ENCODE results near the gene SLC8A2. TPM values are rescaled to one million over a fixed set of nuclear protein-coding genes. Genes with fewer than 3 reads are reported as not detected.
A peak's percentile ranks its signal among the peaks of the same experiment; 100 is the strongest.

Gene SLC8A2
- total RNA-seq: 1 to 10 TPM; 2.5 to 3.6 TPM
- polyA plus RNA-seq (2013, experiment 1 of 2): 4.1 TPM
- 2.6 TPM for polyA plus RNA-seq (2013, experiment 2 of 2)
- long read RNA-seq, experiment 1, partial matches to known transcripts: 0 of 2 reads
- long read RNA-seq, experiment 1, other reads (novel, unspliced or antisense): 2 of 2 reads
- long read RNA-seq, experiment 2, partial matches to known transcripts: 0 of 2 reads
- long read RNA-seq, experiment 2, other reads (novel, unspliced or antisense): 2 of 2 reads
- long read RNA-seq, experiment 3, partial matches to known transcripts: 0 of 2 reads
- long read RNA-seq, experiment 3, other reads (novel, unspliced or antisense): 2 of 2 reads
- long read RNA-seq, experiment 4, partial matches to known transcripts: 0 of 1 reads
- long read RNA-seq, experiment 4, other reads (novel, unspliced or antisense): 1 of 1 reads

GRCh38 chr19:47471733-47472457, at the start of gene SLC8A2:
Gene SLC8A2, minus strand, starts transcription at chr19:47471893. Its CDS starts 5,490 bp downstream, at chr19:47466403.
- Mint-ChIP-seq H3K27me3 (ENCODE audit: insufficient read depth) (peaks cover 39% of the 10 kb centered on the region), H3K9me3 (no peaks in the 10 kb centered on the region), H3K4me1 (peaks cover 13% of the 10 kb centered on the region), H3K4me3 (peak within 1 kb of the TSS; percentile 59), H3K36me3 (ENCODE audit: low read depth) (no peaks in the 10 kb centered on the region), H3K27ac (no peak within 1 kb of the TSS)
- peak within 1 kb of the TSS; percentile 79 for H3K4me3 ChIP-seq (ENCODE audit: low read length)
- no peak for TF ChIP-seq CTCF (conservative IDR thresholded peaks at IDR 0.05)
- WGBS, 2 experiments (ENCODE audit: insufficient coverage in 1 of 2, insufficient read length in 1 of 2): 6 to 36% methylated on average over 2 to 19 of the region's 29 CpGs
- H3K36me3 ChIP-seq (ENCODE audit: control insufficient read depth, insufficient read depth, low read length): no peaks in the 10 kb centered on the region
- H3K27ac ChIP-seq (ENCODE audit: low read depth, low read length): no peak within 1 kb of the TSS
- H3K9me3 ChIP-seq (ENCODE audit: control insufficient read depth, low read length): no peaks in the 10 kb centered on the region
- H3K27me3 ChIP-seq (ENCODE audit: control insufficient read depth, insufficient read depth, low read length, poor library complexity, severe bottlenecking): peaks cover 5% of the 10 kb centered on the region
- H3K9ac ChIP-seq (ENCODE audit: extremely low read depth, low read length, poor library complexity, severe bottlenecking): no peak within 1 kb of the TSS
- no peaks in the 10 kb centered on the region for H3K4me1 ChIP-seq (ENCODE audit: control insufficient read depth, insufficient read depth, low read length)
- peak; percentile 97 for DNase-seq

- DNase-seq: no peak
- Histone ChIP-seq H3K9me3 (ENCODE audit: control insufficient read depth, low read length) (no peaks in the 10 kb centered on the region), H3K36me3 (ENCODE audit: control insufficient read depth, insufficient read depth, low read length) (no peaks in the 10 kb centered on the region), H3K4me3 (ENCODE audit: low read length) (no peak overlapping the region), H3K27ac (ENCODE audit: low read depth, low read length) (no peak overlapping the region), H3K9ac (ENCODE audit: extremely low read depth, low read length, poor library complexity, severe bottlenecking) (no peak overlapping the region), H3K27me3 (ENCODE audit: control insufficient read depth, insufficient read depth, low read length, poor library complexity, severe bottlenecking) (no peaks in the 10 kb centered on the region), H3K4me1 (ENCODE audit: control insufficient read depth, insufficient read depth, low read length) (peaks cover 8% of the 10 kb centered on the region)
- Mint-ChIP-seq H3K4me1 (peaks cover 22% of the 10 kb centered on the region), H3K27ac (no peak overlapping the region), H3K27me3 (ENCODE audit: insufficient read depth) (no peaks in the 10 kb centered on the region), H3K4me3 (no peak overlapping the region), H3K36me3 (ENCODE audit: low read depth) (no peaks in the 10 kb centered on the region), H3K9me3 (no peaks in the 10 kb centered on the region)
- TF ChIP-seq CTCF (conservative IDR thresholded peaks at IDR 0.05): no peak
- 91 to 100% methylated on average over 1 to 6 of the region's 6 CpGs for WGBS, 2 experiments (ENCODE audit: insufficient coverage in 1 of 2, insufficient read length in 1 of 2)
Observed at GRCh38 chr19:47520839-47521238, 49.1 kb upstream of the SLC8A2 start.

GRCh38 chr19:47520343-47520806, 48.7 kb upstream of the SLC8A2 start:
- Mint-ChIP-seq H3K36me3 (ENCODE audit: low read depth) (no peaks in the 10 kb centered on the region), H3K4me3 (no peak overlapping the region), H3K27me3 (ENCODE audit: insufficient read depth) (no peaks in the 10 kb centered on the region), H3K27ac (no peak overlapping the region), H3K9me3 (no peaks in the 10 kb centered on the region), H3K4me1 (peaks cover 22% of the 10 kb centered on the region)
- WGBS, 2 experiments (ENCODE audit: insufficient coverage in 1 of 2, insufficient read length in 1 of 2): 83 to 91% methylated on average over 7 to 10 of the region's 10 CpGs
- Histone ChIP-seq H3K4me1 (ENCODE audit: control insufficient read depth, insufficient read depth, low read length) (peaks cover 8% of the 10 kb centered on the region), H3K27ac (ENCODE audit: low read depth, low read length) (no peak overlapping the region), H3K9me3 (ENCODE audit: control insufficient read depth, low read length) (no peaks in the 10 kb centered on the region), H3K36me3 (ENCODE audit: control insufficient read depth, insufficient read depth, low read length) (no peaks in the 10 kb centered on the region), H3K9ac (ENCODE audit: extremely low read depth, low read length, poor library complexity, severe bottlenecking) (no peak overlapping the region), H3K4me3 (ENCODE audit: low read length) (no peak overlapping the region), H3K27me3 (ENCODE audit: control insufficient read depth, insufficient read depth, low read length, poor library complexity, severe bottlenecking) (no peaks in the 10 kb centered on the region)
- DNase-seq: no peak
- no peak for TF ChIP-seq CTCF (conservative IDR thresholded peaks at IDR 0.05)

All from endodermal cell (in vitro differentiated cells).